Measurements from ENCODE around the gene ESYT3.
A peak's percentile ranks its signal among the peaks of the same experiment; 100 is the strongest.
"Not testable (repeated sequence)": the region's sequence is repeated elsewhere in the genome, so short reads cannot be mapped to it uniquely, and the experiment has no call there.

Gene ESYT3

GRCh38 chr3:138443091-138443490 is 8.7 kb downstream of the ESYT3 start:
- no peak for DNase-seq

- DNase-seq, result peak; percentile 58
Observed at GRCh38 chr3:138443521-138444503, 9.4 kb downstream of the ESYT3 start.

- DNase-seq, result no peak
Observed at GRCh38 chr3:138445236-138445635, 10.8 kb downstream of the ESYT3 start.

GRCh38 chr3:138445654-138446053 is 11.2 kb downstream of the ESYT3 start:
- DNase-seq, result no peak

- no peak for DNase-seq
Observed at GRCh38 chr3:138448631-138449030, 14.2 kb downstream of the ESYT3 start.

- no peak for DNase-seq
Observed at GRCh38 chr3:138449490-138449889, 15.1 kb downstream of the ESYT3 start.

GRCh38 chr3:138450181-138450580 is 15.8 kb downstream of the ESYT3 start:
- no peak for DNase-seq

GRCh38 chr3:138450704-138451424 is 16.4 kb downstream of the ESYT3 start:
- DNase-seq, result no peak

GRCh38 chr3:138451595-138452162 is 17.3 kb downstream of the ESYT3 start:
- no peak for DNase-seq

- DNase-seq, result no peak
Observed at GRCh38 chr3:138452436-138452835, 18.0 kb downstream of the ESYT3 start.

GRCh38 chr3:138453940-138454339 is 19.5 kb downstream of the ESYT3 start:
- not testable (repeated sequence) for DNase-seq

- DNase-seq, result no peak
Observed at GRCh38 chr3:138455801-138456716, 21.6 kb downstream of the ESYT3 start.

- DNase-seq, result no peak
Observed at GRCh38 chr3:138456961-138457862, 22.8 kb downstream of the ESYT3 start.

GRCh38 chr3:138457863-138458735 is 23.7 kb downstream of the ESYT3 start:
- no peak for DNase-seq

GRCh38 chr3:138458774-138459499 is 24.5 kb downstream of the ESYT3 start:
- DNase-seq, result no peak

GRCh38 chr3:138459619-138460535 is 25.5 kb downstream of the ESYT3 start:
- no peak for DNase-seq

GRCh38 chr3:138460536-138461205 is 26.3 kb downstream of the ESYT3 start:
- no peak for DNase-seq

- DNase-seq, result no peak
Observed at GRCh38 chr3:138461246-138461645, 26.8 kb downstream of the ESYT3 start.
